HepG2 (cell line): ENCODE data around the gene FLOT2. TPM values are rescaled to one million over a fixed set of nuclear protein-coding genes. Genes with fewer than 3 reads are reported as not detected.

ENCODE experiments used
- ATAC-seq: fragments of 200-7000 bp; cut with Tn5 transposase; 3 replicates; pipeline ENCODE4 v1.9.1; 2020; ENCODE audit warnings: mild to moderate bottlenecking, moderate library complexity
- BruUV-seq: library from RNA; stranded (reverse); fragments of 400-500 nt; replicated peaks from 2 replicates; lab custom pipeline; 2021; lab: Mats Ljungman, UMichigan
- CTCF ChIA-PET: fragments of 300-600 bp; formaldehyde crosslinking; extraction: SDS; loops from one replicate; lab custom pipeline; 2021; ENCODE audit warnings: low total read pairs, inconsistent platforms, low intra/inter-chr PET ratio; lab: Yijun Ruan, JAX
- POLR2A ChIA-PET: fragments of 350-600 bp; sonication (Branson Sonifier 250); formaldehyde crosslinking; loops from one replicate; lab custom pipeline; 2020; ENCODE audit warnings: antibody characterized with exemption, inconsistent platforms; lab: Yijun Ruan, JAX
- DNase-seq: peaks from one replicate; pipeline ENCODE4 v3.0.0-alpha.2; 2015; ENCODE audit warnings: low spot score
- FAIRE-seq: peaks from 3 replicates; lab custom pipeline; 2011; peaks lifted over from hg19 to GRCh38; lab: Jason Lieb, UNC
- H2AFZ ChIP-seq: one replicate; pipeline ENCODE4 v1.6.1; 2011; ENCODE audit warnings: low read length, inconsistent platforms
- H3K27ac ChIP-seq: fragments of 300-600 bp; 3 replicates; pipeline ENCODE4 v1.8.0; 2011; ENCODE audit warnings: mixed run types, mild to moderate bottlenecking, mixed read lengths, low read length, inconsistent platforms; ENCODE audit not compliant: insufficient read depth; ENCODE audit errors: extremely low read length
- H3K27me3 ChIP-seq, 2 experiments: fragments of 200-600 bp in 1 of 2; 2 replicates in 1 of 2; 3 replicates in 1 of 2; pipeline versions ENCODE4 v1.6.0 to v1.8.0; 2011; ENCODE audit warnings: low read length in 2 of 2, mild to moderate bottlenecking in 2 of 2, moderate library complexity in 2 of 2, inconsistent platforms in 1 of 2; ENCODE audit not compliant: insufficient read depth in 2 of 2, control insufficient read depth in 1 of 2
- H3K36me3 ChIP-seq, 2 experiments: fragments of 200-600 bp in 1 of 2; replicated peaks in 1 of 2; 2 replicates in 1 of 2; 3 replicates in 1 of 2; pipeline versions ENCODE4 v1.5.1 to v1.8.0; 2011; ENCODE audit warnings: low read length in 2 of 2, inconsistent platforms in 1 of 2; ENCODE audit not compliant: insufficient read depth in 2 of 2, control insufficient read depth in 1 of 2
- H3K4me1 ChIP-seq: 2 replicates; pipeline ENCODE4 v1.5.1; 2012; ENCODE audit warnings: low read length, inconsistent platforms; ENCODE audit not compliant: insufficient read depth
- H3K4me2 ChIP-seq: 2 replicates; pipeline ENCODE4 v1.6.0; 2011; ENCODE audit warnings: low read depth, low read length, inconsistent platforms
- H3K4me3 ChIP-seq, 3 experiments: fragments of 200-600 bp in 1 of 3; sonication (generic), shearing (Covaris generic) in 1 of 3; replicated peaks in 1 of 3; 2 replicates each; pipeline ENCODE4 v1.5.1; 2011 to 2016; ENCODE audit warnings: low read length in 3 of 3, inconsistent platforms in 2 of 3, low read depth in 2 of 3, mild to moderate bottlenecking in 2 of 3, control low read depth in 1 of 3, mixed read lengths in 1 of 3; ENCODE audit not compliant: insufficient read depth in 1 of 3
- H3K79me2 ChIP-seq: one replicate; pipeline ENCODE4 v1.6.1; 2011; ENCODE audit warnings: low read length, inconsistent platforms; ENCODE audit not compliant: insufficient read depth
- H3K9ac ChIP-seq: 2 replicates; pipeline ENCODE4 v1.6.0; 2011; ENCODE audit warnings: mild to moderate bottlenecking, low read depth, low read length, inconsistent platforms; ENCODE audit not compliant: insufficient read depth
- H3K9me3 ChIP-seq: 2 replicates; pipeline ENCODE4 v1.5.1; 2012; ENCODE audit warnings: mild to moderate bottlenecking, low read length
- H4K20me1 ChIP-seq: 2 replicates; pipeline ENCODE4 v1.6.0; 2011; ENCODE audit warnings: inconsistent platforms, mild to moderate bottlenecking, low read length, moderate library complexity; ENCODE audit not compliant: insufficient read depth
- HMGA1 ChIP-seq: sonication (generic); formaldehyde crosslinking; conservative IDR thresholded peaks from 2 replicates; pipeline ENCODE4 v1.4.0; 2020; ENCODE audit warnings: missing genetic modification reagents
- IRF2 ChIP-seq: IDR thresholded peaks from 2 replicates; pipeline ENCODE4 v1.6.1; 2018; ENCODE audit warnings: missing genetic modification reagents, missing compliant biosample characterization
- KDM5B ChIP-seq: sonication (generic); formaldehyde crosslinking; IDR thresholded peaks from 2 replicates; pipeline ENCODE4 v1.4.0; 2020; ENCODE audit warnings: missing genetic modification reagents, mild to moderate bottlenecking, borderline replicate concordance
- MIXL1 ChIP-seq: IDR thresholded peaks from 2 replicates; pipeline ENCODE4 v1.6.1; 2016
- RCOR2 ChIP-seq: IDR thresholded peaks from 2 replicates; pipeline ENCODE4 v1.6.1; 2016; ENCODE audit warnings: missing biosample characterization, missing genetic modification reagents
- SMC3 ChIP-seq: IDR thresholded peaks from 2 replicates; pipeline ENCODE4 v1.6.1; 2011; ENCODE audit warnings: low read length, improper control_type of control experiment
- SNRNP70 ChIP-seq: fragments of 200-400 bp; formaldehyde crosslinking; IDR thresholded peaks from 2 replicates; pipeline ENCODE4 v1.6.1; 2017; ENCODE audit warnings: mild to moderate bottlenecking, low read depth, low read length, moderate library complexity
- STAG1 ChIP-seq: sonication (generic); formaldehyde crosslinking; IDR thresholded peaks from 2 replicates; pipeline ENCODE4 v1.4.0; 2020; ENCODE audit warnings: missing genetic modification reagents
- TCF7 ChIP-seq: sonication (generic); IDR thresholded peaks from 2 replicates; pipeline ENCODE4 v1.6.1; 2016; ENCODE audit warnings: antibody characterized with exemption, low read depth
- YEATS4 ChIP-seq: sonication (generic); formaldehyde crosslinking; IDR thresholded peaks from 2 replicates; pipeline ENCODE4 v1.4.0; 2020; ENCODE audit warnings: missing genetic modification reagents, borderline replicate concordance
- ZBTB21 ChIP-seq: sonication (generic); formaldehyde crosslinking; IDR thresholded peaks from 2 replicates; pipeline ENCODE4 v1.4.0; 2020; ENCODE audit warnings: missing genetic modification reagents
- ZFP62 ChIP-seq: sonication (generic); formaldehyde crosslinking; IDR thresholded peaks from 2 replicates; pipeline ENCODE4 v1.4.0; 2020; ENCODE audit warnings: missing genetic modification reagents
- ZNF24 ChIP-seq: fragments of 450-650 bp; IDR thresholded peaks from 2 replicates; pipeline ENCODE4 v1.6.1; 2017; ENCODE audit warnings: antibody characterized with exemption, mild to moderate bottlenecking
- ZNF383 ChIP-seq: sonication (generic); formaldehyde crosslinking; IDR thresholded peaks from 2 replicates; pipeline ENCODE4 v1.4.0; 2020; ENCODE audit warnings: missing genetic modification reagents, mild to moderate bottlenecking, borderline replicate concordance
- ZNF441 ChIP-seq: sonication (generic); formaldehyde crosslinking; IDR thresholded peaks from 2 replicates; pipeline ENCODE4 v1.7.0; 2021; ENCODE audit warnings: missing genetic modification reagents, borderline replicate concordance
- ZNF562 ChIP-seq: sonication (generic); formaldehyde crosslinking; IDR thresholded peaks from 2 replicates; pipeline ENCODE4 v1.8.0; 2022; ENCODE audit warnings: missing genetic modification reagents, borderline replicate concordance
- ZNF761 ChIP-seq: sonication (generic); formaldehyde crosslinking; conservative IDR thresholded peaks from 2 replicates; pipeline ENCODE4 v1.4.0; 2020; ENCODE audit warnings: mild to moderate bottlenecking, missing genetic modification reagents
- WGBS: methylation state at CpG from one replicate; pipeline ENCODE4 v1.1.6; 2017; ENCODE audit warnings: low lambda C conversion rate; 5-methylcytosine and 5-hydroxymethylcytosine counted together
- in situ Hi-C: cut with HindIII; loops from 2 replicates; pipeline ENCODE4 v1.10.0; 2017; ENCODE audit warnings: low pct_unique_long_range_greater_than_20kb; ENCODE audit not compliant: extremely low pct_ligation_motif_present
- intact Hi-C: fragments of 100-400 bp; cut with micrococcal nuclease; formaldehyde crosslinking; loops from one replicate; pipeline ENCODE4 v1.10.0; 2022; ENCODE audit not compliant: unreplicated experiment
- polyA plus RNA-seq, 8 experiments: library from polyadenylated mRNA; depleted of rRNA in 3 of 8; stranded (reverse) in 7 of 8; unstranded in 1 of 8; fragments of >200 nt; fragmentation: Illumina TruSeq in 4 of 8; extraction: Trizol in 4 of 8; gene quantifications; 2 replicates each; pipeline versions ENCODE4 v1.2.1 to v1.2.3, GENCODE V29; 2011 to 2016; ENCODE audit warnings: low read depth in 4 of 8, missing spikeins in 1 of 8, mixed read lengths in 1 of 8; ENCODE audit not compliant: insufficient read depth in 1 of 8
- total RNA-seq, 5 experiments: library from RNA; depleted of rRNA; stranded (reverse); fragments of >200 nt; fragmentation: Illumina TruSeq; extraction: Trizol; gene quantifications; 2 replicates each; pipeline ENCODE4 v1.2.3, GENCODE V29; 2016; ENCODE audit warnings: low read depth in 1 of 5
- TF ChIP-seq, protein P1 (sequence below): sonication (generic); formaldehyde crosslinking; IDR thresholded peaks from 2 replicates; pipeline ENCODE4 v1.5.0; 2020; ENCODE audit warnings: mild to moderate bottlenecking, missing genetic modification reagents, moderate library complexity

Gene FLOT2
- total and polyA plus RNA-seq, 2 of the 13 experiments (the other 11 are each of a cell fraction or from before 2014, with no cell fraction given), result 54.3 to 54.5 TPM

DNA sequence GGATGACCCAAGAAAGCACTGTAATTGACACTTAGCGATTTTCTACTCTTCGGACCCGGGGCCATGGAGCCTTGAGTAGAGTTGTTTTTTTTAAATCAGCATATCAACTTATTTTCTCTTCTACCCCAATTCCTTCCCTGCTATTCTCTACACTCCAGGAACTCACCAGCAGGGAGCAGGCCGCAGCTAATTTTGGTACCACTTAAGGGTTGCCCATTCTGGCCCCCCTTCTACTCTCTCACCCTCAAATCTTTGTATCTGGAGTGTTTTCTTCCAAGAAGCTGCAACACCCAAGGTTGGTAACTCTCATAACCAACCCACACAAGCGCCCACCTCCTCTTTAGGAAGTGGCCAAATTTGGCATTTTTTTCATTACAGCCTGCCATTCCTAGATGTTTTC, 48.3 kb downstream of the FLOT2 start:
- DNase-seq (no peak), ATAC-seq (peak; percentile 67), FAIRE-seq (no peak)
- Histone ChIP-seq H3K36me3 (no peaks in the 10 kb centered on the region), H3K27ac (no peak overlapping the region), H2AFZ (no peak overlapping the region), H3K4me1 (peaks cover 22% of the 10 kb centered on the region), H3K9me3 (no peaks in the 10 kb centered on the region), H3K4me2 (peak overlapping the region; percentile 46; the same call in 1 of the 2 replicates), H3K27me3 (peaks cover 0 to 1% of the 10 kb centered on the region in 2 experiments; a peak in 2 of 5 replicates), H3K4me3 (no peak overlapping the region), H4K20me1 (no peaks in the 10 kb centered on the region), H3K9ac (no peak overlapping the region), H3K79me2 (peaks cover 2% of the 10 kb centered on the region)
- intact Hi-C loops, result no loop called here
- POLR2A ChIA-PET, result interaction anchor here (0.6 kb wide), 1 partner anchor 36 kb away, joined by 4 read pairs; no protein-coding TSS in a partner anchor
- CTCF ChIA-PET, result interaction anchor here (0.7 to 2.1 kb wide), 4 partner anchors 29 to 103 kb away, joined by 3 to 9 read pairs (median 4); partner anchors contain the start of gene DHRS13
- TF ChIP-seq SNRNP70 (no peak), MIXL1 (CRISPR knock-in tag) (no peak), RCOR2 (no peak), IRF2 (no peak), ZNF761 (CRISPR knock-in tag) (no peak), HMGA1 (CRISPR knock-in tag) (no peak), STAG1 (CRISPR knock-in tag) (peak; percentile 5; the same call in 1 of the 2 replicates), ZNF24 (no peak), YEATS4 (CRISPR knock-in tag) (no peak), ZNF383 (CRISPR knock-in tag) (no peak), ZFP62 (CRISPR knock-in tag) (no peak), ZNF562 (CRISPR knock-in tag) (no peak), TCF7 (no peak), KDM5B (CRISPR knock-in tag) (no peak), SMC3 (peak; percentile 6; the same call in 1 of the 2 replicates), ZNF441 (CRISPR knock-in tag) (no peak), ZBTB21 (CRISPR knock-in tag) (no peak)
- TF ChIP-seq, protein P1, sequence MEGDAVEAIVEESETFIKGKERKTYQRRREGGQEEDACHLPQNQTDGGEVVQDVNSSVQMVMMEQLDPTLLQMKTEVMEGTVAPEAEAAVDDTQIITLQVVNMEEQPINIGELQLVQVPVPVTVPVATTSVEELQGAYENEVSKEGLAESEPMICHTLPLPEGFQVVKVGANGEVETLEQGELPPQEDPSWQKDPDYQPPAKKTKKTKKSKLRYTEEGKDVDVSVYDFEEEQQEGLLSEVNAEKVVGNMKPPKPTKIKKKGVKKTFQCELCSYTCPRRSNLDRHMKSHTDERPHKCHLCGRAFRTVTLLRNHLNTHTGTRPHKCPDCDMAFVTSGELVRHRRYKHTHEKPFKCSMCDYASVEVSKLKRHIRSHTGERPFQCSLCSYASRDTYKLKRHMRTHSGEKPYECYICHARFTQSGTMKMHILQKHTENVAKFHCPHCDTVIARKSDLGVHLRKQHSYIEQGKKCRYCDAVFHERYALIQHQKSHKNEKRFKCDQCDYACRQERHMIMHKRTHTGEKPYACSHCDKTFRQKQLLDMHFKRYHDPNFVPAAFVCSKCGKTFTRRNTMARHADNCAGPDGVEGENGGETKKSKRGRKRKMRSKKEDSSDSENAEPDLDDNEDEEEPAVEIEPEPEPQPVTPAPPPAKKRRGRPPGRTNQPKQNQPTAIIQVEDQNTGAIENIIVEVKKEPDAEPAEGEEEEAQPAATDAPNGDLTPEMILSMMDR (CRISPR knock-in tag), result 0 out of 2 replicates have a peak, but pooled peaks have one; percentile 14
- in situ Hi-C loops, result no loop called here
- 58% methylated on average over 5 of the region's 5 CpGs for WGBS
- BruUV-seq, result no TSS peak
